ENCODE measurements around the gene SMPD3. TPM values are rescaled to one million over a fixed set of nuclear protein-coding genes. Genes with fewer than 3 reads are reported as not detected.

Gene SMPD3
- total and polyA plus RNA-seq, 5 donors, result 0.14 to 0.94 (median 0.43) TPM

- no peak overlapping the region for H3K27ac ChIP-seq (ENCODE audit: low read length)
- no peak overlapping the region for H3K4me3 ChIP-seq (ENCODE audit: low read length)
- no peaks in the 10 kb centered on the region for H3K9me3 ChIP-seq (ENCODE audit: control insufficient read depth, low read length)
- no peaks in the 10 kb centered on the region for H3K27me3 ChIP-seq (ENCODE audit: control insufficient read depth, insufficient read depth)
- 93% methylated on average over 5 of the region's 5 CpGs for WGBS
- H3K4me1 ChIP-seq (ENCODE audit: control insufficient read depth, insufficient read depth, low read length), result peaks cover 3% of the 10 kb centered on the region
- DNase-seq, result no peak
- no peak for ATAC-seq
- intact Hi-C loops (cut with DNase I), result no loop called here
These were observed 68.0 kb downstream of the SMPD3 start for GRCh38 chr16:68380348-68380670.

- ATAC-seq (no peak), DNase-seq (no peak)
- intact Hi-C loops (cut with DNase I), result no loop called here
- no peaks in the 10 kb centered on the region for H3K27me3 ChIP-seq (ENCODE audit: control insufficient read depth, insufficient read depth)
- no peak overlapping the region for H3K4me3 ChIP-seq (ENCODE audit: low read length)
- WGBS, result 79% methylated on average over 18 of the region's 18 CpGs
- H3K9me3 ChIP-seq (ENCODE audit: control insufficient read depth, low read length), result no peaks in the 10 kb centered on the region
- peaks cover 3% of the 10 kb centered on the region for H3K4me1 ChIP-seq (ENCODE audit: control insufficient read depth, insufficient read depth, low read length)
- no peak overlapping the region for H3K27ac ChIP-seq (ENCODE audit: low read length)
These were observed 68.6 kb downstream of the SMPD3 start for GRCh38 chr16:68379472-68380347.

- Histone ChIP-seq H3K4me3 (ENCODE audit: low read length) (no peak overlapping the region), H3K9me3 (ENCODE audit: control insufficient read depth, low read length) (no peaks in the 10 kb centered on the region), H3K4me1 (ENCODE audit: control insufficient read depth, insufficient read depth, low read length) (no peaks in the 10 kb centered on the region), H3K27ac (ENCODE audit: low read length) (no peak overlapping the region), H3K27me3 (ENCODE audit: control insufficient read depth, insufficient read depth) (no peaks in the 10 kb centered on the region)
- intact Hi-C loops (cut with DNase I), result no loop called here
- WGBS, result 76% methylated on average over 13 of the region's 13 CpGs
- ATAC-seq, result no peak
- DNase-seq, result no peak
These were observed 69.6 kb downstream of the SMPD3 start for GRCh38 chr16:68378436-68379415.

GRCh38 chr16:68377667-68378393 is 70.5 kb downstream of the SMPD3 start:
- H3K4me1 ChIP-seq (ENCODE audit: control insufficient read depth, insufficient read depth, low read length), result no peaks in the 10 kb centered on the region
- no peaks in the 10 kb centered on the region for H3K27me3 ChIP-seq (ENCODE audit: control insufficient read depth, insufficient read depth)
- no peak for DNase-seq
- H3K27ac ChIP-seq (ENCODE audit: low read length), result no peak overlapping the region
- H3K9me3 ChIP-seq (ENCODE audit: control insufficient read depth, low read length), result no peaks in the 10 kb centered on the region
- 65% methylated on average over 11 of the region's 11 CpGs for WGBS
- no peak overlapping the region for H3K4me3 ChIP-seq (ENCODE audit: low read length)
- peak in 1 of 2 donors; percentile 42 for ATAC-seq
- intact Hi-C loops (cut with DNase I), result no loop called here

- 91% methylated on average over 7 of the region's 7 CpGs for WGBS
- no peaks in the 10 kb centered on the region for H3K9me3 ChIP-seq (ENCODE audit: control insufficient read depth, low read length)
- no peaks in the 10 kb centered on the region for H3K4me1 ChIP-seq (ENCODE audit: control insufficient read depth, insufficient read depth, low read length)
- no peak for ATAC-seq
- no peak overlapping the region for H3K27ac ChIP-seq (ENCODE audit: low read length)
- no peak for DNase-seq
- no peaks in the 10 kb centered on the region for H3K27me3 ChIP-seq (ENCODE audit: control insufficient read depth, insufficient read depth)
- H3K4me3 ChIP-seq (ENCODE audit: low read length), result no peak overlapping the region
- intact Hi-C loops (cut with DNase I), result no loop called here
These were observed 71.1 kb downstream of the SMPD3 start for GRCh38 chr16:68377221-68377620.

- ATAC-seq (no peak), DNase-seq (no peak)
- no peak overlapping the region for H3K27ac ChIP-seq (ENCODE audit: low read length)
- H3K9me3 ChIP-seq (ENCODE audit: control insufficient read depth, low read length), result no peaks in the 10 kb centered on the region
- H3K27me3 ChIP-seq (ENCODE audit: control insufficient read depth, insufficient read depth), result no peaks in the 10 kb centered on the region
- intact Hi-C loops (cut with DNase I), result no loop called here
- 91% methylated on average over 6 of the region's 6 CpGs for WGBS
- H3K4me1 ChIP-seq (ENCODE audit: control insufficient read depth, insufficient read depth, low read length), result no peaks in the 10 kb centered on the region
- no peak overlapping the region for H3K4me3 ChIP-seq (ENCODE audit: low read length)
These were observed 71.7 kb downstream of the SMPD3 start for GRCh38 chr16:68376590-68376989.

- DNase-seq, result no peak
- ATAC-seq, result no peak
- Histone ChIP-seq H3K4me3 (ENCODE audit: low read length) (no peak overlapping the region), H3K27me3 (ENCODE audit: control insufficient read depth, insufficient read depth) (no peaks in the 10 kb centered on the region), H3K4me1 (ENCODE audit: control insufficient read depth, insufficient read depth, low read length) (no peaks in the 10 kb centered on the region), H3K27ac (ENCODE audit: low read length) (no peak overlapping the region), H3K9me3 (ENCODE audit: control insufficient read depth, low read length) (no peaks in the 10 kb centered on the region)
- 95% methylated on average over 11 of the region's 11 CpGs for WGBS
- intact Hi-C loops (cut with DNase I), result no loop called here
These were observed 72.3 kb downstream of the SMPD3 start for GRCh38 chr16:68375801-68376536.

- intact Hi-C loops (cut with DNase I), result no loop called here
- 80% methylated on average over 9 of the region's 9 CpGs for WGBS
These were observed 73.2 kb downstream of the SMPD3 start for GRCh38 chr16:68374961-68375660.

GRCh38 chr16:68374246-68374805 is 74.0 kb downstream of the SMPD3 start:
- intact Hi-C loops (cut with DNase I), result no loop called here
- peak in 1 of 3 donors; percentile 29 for DNase-seq
- H3K27ac ChIP-seq (ENCODE audit: low read length), result no peak overlapping the region

More at GRCh38 chr16:68374961-68375660, 73.2 kb downstream of the SMPD3 start:
- Histone ChIP-seq H3K9me3 (ENCODE audit: control insufficient read depth, low read length) (no peaks in the 10 kb centered on the region), H3K27ac (ENCODE audit: low read length) (no peak overlapping the region), H3K4me1 (ENCODE audit: control insufficient read depth, insufficient read depth, low read length) (no peaks in the 10 kb centered on the region), H3K27me3 (ENCODE audit: control insufficient read depth, insufficient read depth) (no peaks in the 10 kb centered on the region), H3K4me3 (ENCODE audit: low read length) (no peak overlapping the region)
- ATAC-seq (no peak), DNase-seq (peak in 1 of 3 donors; percentile 18)

More at GRCh38 chr16:68374246-68374805, 74.0 kb downstream of the SMPD3 start:
- H3K4me1 ChIP-seq (ENCODE audit: control insufficient read depth, insufficient read depth, low read length), result no peaks in the 10 kb centered on the region
- no peak for ATAC-seq
- H3K9me3 ChIP-seq (ENCODE audit: control insufficient read depth, low read length), result no peaks in the 10 kb centered on the region
- no peaks in the 10 kb centered on the region for H3K27me3 ChIP-seq (ENCODE audit: control insufficient read depth, insufficient read depth)
- H3K4me3 ChIP-seq (ENCODE audit: low read length), result no peak overlapping the region
- 71% methylated on average over 10 of the region's 10 CpGs for WGBS
